Measurements from ENCODE around the gene NFIC.
"Not testable (repeated sequence)": the region's sequence is repeated elsewhere in the genome, so short reads cannot be mapped to it uniquely, and the experiment has no call there.

NFIC gene

GRCh38 chr19:3334749-3335430 lies 31.5 kb upstream of the NFIC start:
- no CpG with 5 or more reads among the region's 8 CpGs for WGBS, 2 donors (ENCODE audit: extremely low coverage in 2 of 2, insufficient read length in 2 of 2, insufficient replicate concordance in 1 of 2)
- not testable (repeated sequence) for DNase-seq (ENCODE audit: low spot score)

GRCh38 chr19:3335431-3336350 lies 30.7 kb upstream of the NFIC start:
- Histone ChIP-seq H2BK12ac (ENCODE audit: low read length) (no peak overlapping the region), H2AK5ac (ENCODE audit: low read depth, low read length) (no peak overlapping the region), H2BK120ac (ENCODE audit: low read depth, low read length) (no peak overlapping the region), H3K4ac (ENCODE audit: low read length) (no peak overlapping the region), H3K27me3 (ENCODE audit: control insufficient read depth in 3 of 3, insufficient read depth in 3 of 3, low read depth in 1 of 3, low read length in 3 of 3) (peaks cover 0 to 34% (median 0%) of the 10 kb centered on the region in 3 experiments), H4K8ac (ENCODE audit: low read depth, low read length) (no peak overlapping the region), H3K4me2 (ENCODE audit: insufficient read depth, low read length, poor library complexity, severe bottlenecking) (no peak overlapping the region), H2BK5ac (ENCODE audit: low read length) (no peak overlapping the region), H3K14ac (ENCODE audit: low read length) (no peak overlapping the region), H2AFZ (ENCODE audit: low read length) (no peak overlapping the region), H3K23ac (ENCODE audit: low read depth, low read length, poor library complexity) (no peak overlapping the region), H3K9ac (ENCODE audit: low read depth, low read length, poor library complexity) (no peak overlapping the region), H3K4me1 (ENCODE audit: control insufficient read depth in 2 of 2, insufficient read depth in 1 of 2, low read depth in 1 of 2, low read length in 2 of 2) (no peaks in the 10 kb centered on the region), H3K27ac (replicated peaks; ENCODE audit: low read length) (no peak overlapping the region), H3K9me3 (replicated peaks in 1 of 2; ENCODE audit: control insufficient read depth in 2 of 2, insufficient read depth in 1 of 2, low read depth in 1 of 2, low read length in 2 of 2) (no peaks in the 10 kb centered on the region), H3K4me3 (ENCODE audit: low read length in 2 of 2) (no peak overlapping the region), H3K79me1 (ENCODE audit: low read depth, low read length) (no peaks in the 10 kb centered on the region), H4K91ac (ENCODE audit: low read depth, low read length, poor library complexity) (no peak overlapping the region), H3K36me3 (replicated peaks in 1 of 2; ENCODE audit: control insufficient read depth in 2 of 2, insufficient read depth in 2 of 2, low read length in 2 of 2) (no peaks in the 10 kb centered on the region), H2BK15ac (ENCODE audit: low read length) (peak overlapping the region; percentile 27), H3K18ac (ENCODE audit: low read length) (no peak overlapping the region)
- WGBS, 2 donors (ENCODE audit: extremely low coverage in 2 of 2, insufficient read length in 2 of 2, insufficient replicate concordance in 1 of 2): no CpG with 5 or more reads among the region's 15 CpGs
- DNase-seq (ENCODE audit: low spot score): no peak

More at GRCh38 chr19:3334749-3335430, 31.5 kb upstream of the NFIC start:
- not testable (repeated sequence) for H4K91ac ChIP-seq (ENCODE audit: low read depth, low read length, poor library complexity); H3K18ac ChIP-seq (ENCODE audit: low read length); H4K8ac ChIP-seq (ENCODE audit: low read depth, low read length); H3K4me2 ChIP-seq (ENCODE audit: insufficient read depth, low read length, poor library complexity, severe bottlenecking); H3K27ac ChIP-seq (replicated peaks; ENCODE audit: low read length); H3K14ac ChIP-seq (ENCODE audit: low read length); H3K79me1 ChIP-seq (ENCODE audit: low read depth, low read length); H3K9me3 ChIP-seq (replicated peaks in 1 of 2; ENCODE audit: control insufficient read depth in 2 of 2, insufficient read depth in 1 of 2, low read depth in 1 of 2, low read length in 2 of 2); H2BK5ac ChIP-seq (ENCODE audit: low read length); H2BK15ac ChIP-seq (ENCODE audit: low read length); H3K4me1 ChIP-seq (ENCODE audit: control insufficient read depth in 2 of 2, insufficient read depth in 1 of 2, low read depth in 1 of 2, low read length in 2 of 2); H2AK5ac ChIP-seq (ENCODE audit: low read depth, low read length); H2BK12ac ChIP-seq (ENCODE audit: low read length); H2BK120ac ChIP-seq (ENCODE audit: low read depth, low read length); H3K9ac ChIP-seq (ENCODE audit: low read depth, low read length, poor library complexity); H2AFZ ChIP-seq (ENCODE audit: low read length); H3K4me3 ChIP-seq (ENCODE audit: low read length in 2 of 2); H3K36me3 ChIP-seq (replicated peaks in 1 of 2; ENCODE audit: control insufficient read depth in 2 of 2, insufficient read depth in 2 of 2, low read length in 2 of 2); H3K4ac ChIP-seq (ENCODE audit: low read length); H3K23ac ChIP-seq (ENCODE audit: low read depth, low read length, poor library complexity)
- H3K27me3 ChIP-seq (ENCODE audit: control insufficient read depth in 3 of 3, insufficient read depth in 3 of 3, low read depth in 1 of 3, low read length in 3 of 3): peaks cover 0 to 40% (median 0%) of the 10 kb centered on the region in 3 experiments

- H3K4ac ChIP-seq (ENCODE audit: low read length): no peak overlapping the region
- H3K23ac ChIP-seq (ENCODE audit: low read depth, low read length, poor library complexity): no peak overlapping the region
- no peak overlapping the region for H3K18ac ChIP-seq (ENCODE audit: low read length)
- no peak overlapping the region for H3K4me2 ChIP-seq (ENCODE audit: insufficient read depth, low read length, poor library complexity, severe bottlenecking)
- no peak overlapping the region for H4K91ac ChIP-seq (ENCODE audit: low read depth, low read length, poor library complexity)
- no peak overlapping the region for H3K9ac ChIP-seq (ENCODE audit: low read depth, low read length, poor library complexity)
- H4K8ac ChIP-seq (ENCODE audit: low read depth, low read length): no peak overlapping the region
- H3K36me3 ChIP-seq (replicated peaks in 1 of 2; ENCODE audit: control insufficient read depth in 2 of 2, insufficient read depth in 2 of 2, low read length in 2 of 2): no peaks in the 10 kb centered on the region
- no peaks in the 10 kb centered on the region for H3K4me1 ChIP-seq (ENCODE audit: control insufficient read depth in 2 of 2, insufficient read depth in 1 of 2, low read depth in 1 of 2, low read length in 2 of 2)
- WGBS, 2 donors (ENCODE audit: extremely low coverage in 2 of 2, insufficient read length in 2 of 2, insufficient replicate concordance in 1 of 2): no CpG with 5 or more reads among the region's 5 CpGs
- H2BK5ac ChIP-seq (ENCODE audit: low read length): no peak overlapping the region
- H2BK15ac ChIP-seq (ENCODE audit: low read length): no peak overlapping the region
- H3K79me1 ChIP-seq (ENCODE audit: low read depth, low read length): no peaks in the 10 kb centered on the region
- no peak overlapping the region for H3K14ac ChIP-seq (ENCODE audit: low read length)
- peaks cover 0 to 29% (median 0%) of the 10 kb centered on the region in 3 experiments for H3K27me3 ChIP-seq (ENCODE audit: control insufficient read depth in 3 of 3, insufficient read depth in 3 of 3, low read depth in 1 of 3, low read length in 3 of 3)
- no peak for DNase-seq (ENCODE audit: low spot score)
- H2BK120ac ChIP-seq (ENCODE audit: low read depth, low read length): no peak overlapping the region
- H2AK5ac ChIP-seq (ENCODE audit: low read depth, low read length): no peak overlapping the region
- no peak overlapping the region for H3K27ac ChIP-seq (replicated peaks; ENCODE audit: low read length)
- no peak overlapping the region for H2AFZ ChIP-seq (ENCODE audit: low read length)
- H2BK12ac ChIP-seq (ENCODE audit: low read length): no peak overlapping the region
- H3K4me3 ChIP-seq (ENCODE audit: low read length in 2 of 2): no peak overlapping the region
- no peaks in the 10 kb centered on the region for H3K9me3 ChIP-seq (replicated peaks in 1 of 2; ENCODE audit: control insufficient read depth in 2 of 2, insufficient read depth in 1 of 2, low read depth in 1 of 2, low read length in 2 of 2)
Measured at GRCh38 chr19:3336351-3336679, 30.1 kb upstream of the NFIC start.

All from neuronal stem cell (in vitro differentiated cells).